DMS79 treated with DMSO at 0.1 percent for 48 hours (cell line): ENCODE measurements around the gene PPIL4.
A peak's percentile ranks its signal among the peaks of the same experiment; 100 is the strongest.
"Not testable (repeated sequence)": the region's sequence is repeated elsewhere in the genome, so short reads cannot be mapped to it uniquely, and the experiment has no call there.

Experiments
- DNase-seq: peaks from one replicate; lab custom pipeline; 2025; lab: John Stamatoyannopoulos, UW

Gene PPIL4

DNA sequence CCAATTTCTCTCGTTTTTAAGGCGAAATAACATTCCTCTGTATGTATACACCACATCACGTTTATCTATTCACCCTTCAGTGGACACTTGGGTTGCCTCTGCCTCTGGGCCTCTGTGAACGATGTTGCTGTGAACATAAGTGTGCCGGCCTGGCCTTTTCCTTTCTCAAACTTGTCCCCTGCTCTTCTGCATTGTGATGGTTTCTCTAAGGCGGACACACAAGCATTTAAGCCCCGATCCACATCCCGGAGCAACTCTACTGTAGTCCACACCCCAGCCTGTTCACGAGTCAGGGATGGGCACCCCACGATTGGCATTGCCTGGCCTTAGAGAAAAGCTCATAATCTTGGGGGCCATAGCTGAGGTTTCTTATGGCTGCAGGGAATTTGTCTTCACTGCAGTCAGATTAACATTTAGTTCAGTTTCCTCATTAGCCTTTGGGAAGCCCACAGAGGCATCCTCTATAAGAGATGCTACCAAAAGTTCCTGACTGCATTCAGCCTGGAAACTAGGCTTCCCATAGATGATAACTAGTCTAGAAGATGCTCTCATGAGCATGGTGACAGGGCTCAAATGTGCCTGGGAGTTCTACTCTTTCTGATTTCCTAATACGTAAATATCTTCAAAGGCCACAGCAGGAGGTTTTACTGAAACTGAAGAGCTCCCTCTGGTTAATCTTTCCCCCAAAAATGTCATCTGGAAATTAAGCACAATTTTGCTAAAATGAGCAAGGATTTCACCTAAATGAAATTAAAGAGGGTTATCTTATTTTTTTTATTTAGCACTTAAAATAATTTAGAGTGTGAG lies 61.8 kb downstream of the PPIL4 start:
- DNase-seq: no peak

DNA sequence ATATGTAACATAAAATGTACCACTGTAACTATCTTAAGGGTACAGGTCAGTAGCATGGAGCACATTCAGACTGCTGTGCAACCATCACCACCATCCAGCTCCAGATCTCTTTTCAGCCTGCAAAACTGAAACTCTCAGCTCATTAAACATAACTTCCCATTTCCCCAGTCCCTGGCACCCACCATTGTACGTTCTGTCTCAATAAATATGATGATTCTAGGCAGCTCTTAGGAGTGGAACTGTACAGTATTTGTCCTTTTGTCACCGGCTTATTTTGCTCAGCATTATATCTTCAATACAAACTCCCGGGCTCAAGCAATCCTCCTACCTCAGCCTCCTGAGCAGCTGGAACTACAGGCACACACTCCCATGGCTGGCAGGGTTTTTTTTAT lies 62.5 kb downstream of the PPIL4 start:
- DNase-seq: no peak

DNA sequence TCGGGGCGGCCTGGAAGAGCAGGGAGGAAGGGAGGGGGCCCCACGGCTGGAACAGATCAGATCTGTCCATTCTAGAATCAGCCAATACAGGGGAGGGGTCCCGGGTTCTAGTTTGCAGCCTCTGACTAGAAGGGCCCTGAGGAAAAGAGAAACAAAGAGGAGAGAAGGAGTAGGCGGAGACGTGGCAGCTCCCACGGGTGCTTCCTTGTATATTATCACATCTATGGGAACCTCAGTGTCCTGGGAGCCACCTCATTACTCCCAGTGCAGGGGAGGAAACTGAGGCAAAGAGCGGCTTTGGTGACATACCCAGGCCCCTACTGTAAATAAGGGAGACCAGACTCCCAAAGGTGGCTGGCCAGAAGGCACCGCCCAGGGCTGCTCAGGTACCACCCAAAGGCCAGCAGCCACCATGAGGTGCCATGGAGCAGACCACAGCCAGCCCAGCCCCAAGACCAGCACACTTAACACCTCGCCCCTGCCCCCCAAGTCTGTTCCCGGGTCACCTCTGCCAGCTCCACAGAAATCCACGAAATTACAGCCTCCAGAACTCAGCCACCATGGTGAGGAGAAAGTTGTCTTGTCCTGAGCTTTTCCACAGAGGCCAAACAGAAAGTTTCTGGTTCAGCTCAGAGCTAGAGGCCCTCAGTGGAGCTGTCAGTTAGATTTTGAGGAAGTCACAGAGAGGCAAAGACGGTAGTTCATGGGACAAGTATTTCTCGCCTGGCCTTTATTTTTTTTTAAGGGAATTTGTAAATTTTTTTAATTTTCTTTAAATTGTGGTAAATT lies 63.1 kb downstream of the PPIL4 start:
- no peak for DNase-seq

DNA sequence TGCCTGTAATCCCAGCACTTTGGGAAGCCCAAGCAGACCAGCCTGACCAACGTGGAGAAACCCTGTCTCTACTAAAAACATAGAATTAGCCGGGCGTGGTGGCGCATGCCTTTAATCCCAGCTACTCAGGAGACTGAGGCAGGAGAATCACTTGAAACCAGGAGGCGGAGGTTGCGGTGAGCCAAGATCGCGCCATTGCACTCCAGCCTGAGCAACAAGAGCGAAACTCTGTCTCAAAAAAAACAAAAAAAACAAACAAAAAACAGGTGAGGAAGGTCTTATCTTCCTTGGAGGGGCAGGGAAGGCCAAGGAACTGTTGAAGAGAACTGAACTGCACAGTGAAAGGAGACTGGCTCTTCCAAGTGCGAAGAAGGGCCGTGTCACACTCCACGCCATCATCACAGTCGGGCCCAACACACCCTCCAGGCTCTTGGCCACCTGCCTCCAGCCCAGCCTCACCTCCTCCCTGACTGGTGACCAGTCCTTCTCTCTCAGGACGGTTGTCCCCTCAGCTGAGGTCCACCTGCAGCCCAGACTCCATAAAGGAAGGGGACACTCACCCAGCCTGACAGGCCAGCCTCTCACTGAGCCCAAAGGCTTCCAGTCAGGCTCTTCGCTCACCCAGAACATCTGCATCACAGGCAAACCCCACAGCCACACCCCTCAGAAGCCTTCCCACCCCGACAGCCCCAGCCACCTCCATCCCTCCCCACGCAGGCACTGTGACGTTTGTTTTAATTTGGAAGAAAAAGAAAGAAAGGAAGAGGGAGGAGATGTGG lies 65.2 kb downstream of the PPIL4 start:
- no peak for DNase-seq

DNA sequence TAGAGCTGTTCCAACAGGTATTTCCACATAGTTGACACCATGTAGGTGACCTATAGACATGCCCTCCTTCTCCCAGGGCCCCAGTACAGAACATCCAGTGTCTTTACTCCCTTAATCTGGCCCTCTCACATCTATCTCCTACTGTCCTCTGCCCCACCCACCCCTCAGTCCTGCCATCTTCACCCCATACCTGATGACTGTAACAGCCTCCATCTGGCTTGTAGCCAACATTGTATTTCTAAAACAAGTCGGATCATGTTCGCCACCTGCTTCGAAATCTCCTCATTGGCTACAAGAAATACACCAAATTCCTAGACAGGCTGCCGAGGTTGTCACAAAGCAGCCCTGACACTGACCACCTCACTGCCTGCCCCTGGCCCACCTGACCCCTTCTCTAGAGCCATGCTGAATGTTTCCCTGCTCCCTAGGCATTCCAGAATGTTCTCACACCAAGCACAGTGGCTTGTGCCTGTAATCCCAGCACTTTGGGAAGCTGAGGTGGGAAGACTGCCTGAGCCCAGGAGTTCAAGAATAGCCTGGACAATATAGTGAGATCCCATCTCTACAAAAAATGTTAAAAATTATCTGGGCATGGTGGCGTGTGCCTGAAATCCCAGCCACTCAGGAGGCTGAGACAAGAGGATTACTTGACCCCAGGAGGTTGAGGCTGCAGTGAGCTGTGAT lies 67.1 kb downstream of the PPIL4 start:
- DNase-seq: no peak

DNA sequence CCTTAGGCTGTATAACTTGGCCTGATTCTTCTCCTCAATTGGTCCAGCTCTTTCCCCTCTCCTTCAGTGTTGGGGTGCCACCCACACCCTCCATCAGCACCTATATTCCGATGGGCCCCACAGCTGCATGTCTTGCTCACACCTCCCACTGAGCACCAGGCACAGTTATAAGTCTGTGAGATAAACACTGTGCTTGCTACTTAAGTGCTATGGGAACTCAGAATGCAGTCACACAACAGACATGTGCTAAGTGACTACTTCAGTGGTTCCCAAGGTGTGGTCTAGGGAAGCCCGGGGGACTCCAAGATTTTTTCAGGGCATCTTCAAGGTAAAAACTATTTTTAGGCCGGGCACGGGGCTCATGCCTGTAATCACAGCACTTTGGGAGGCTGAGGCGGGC lies 68.3 kb downstream of the PPIL4 start:
- no peak for DNase-seq

DNA sequence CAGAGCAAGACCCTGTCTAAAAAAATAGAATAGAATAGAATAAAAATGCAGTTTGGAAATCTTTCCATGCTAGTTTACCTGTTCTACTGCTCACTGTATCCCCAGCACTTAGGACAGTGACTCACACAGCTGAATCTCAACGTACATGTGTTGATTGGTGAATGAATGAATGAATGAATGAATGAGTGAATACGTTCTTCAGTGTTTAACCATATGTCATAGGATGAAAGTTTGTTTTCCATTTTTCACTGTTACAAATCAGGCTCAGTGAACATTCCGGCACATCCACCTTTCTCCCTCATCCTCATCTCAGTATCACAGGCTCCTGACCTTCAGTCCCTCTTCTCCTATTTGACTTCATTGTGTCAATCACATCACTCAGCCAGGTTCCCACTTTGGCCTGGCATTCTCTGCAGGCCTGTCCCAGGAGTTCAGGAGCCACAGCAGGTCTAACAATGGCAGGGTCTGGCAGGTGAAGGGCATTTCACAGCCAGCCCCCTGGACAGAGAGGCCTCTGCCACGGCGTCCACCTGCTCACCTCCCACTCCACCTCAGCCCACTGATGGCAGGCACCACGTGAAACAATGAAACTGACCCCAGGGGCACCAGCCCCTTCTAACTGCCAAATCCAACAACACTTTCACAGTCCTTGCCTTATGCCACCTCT lies 68.9 kb downstream of the PPIL4 start:
- no peak for DNase-seq

DNA sequence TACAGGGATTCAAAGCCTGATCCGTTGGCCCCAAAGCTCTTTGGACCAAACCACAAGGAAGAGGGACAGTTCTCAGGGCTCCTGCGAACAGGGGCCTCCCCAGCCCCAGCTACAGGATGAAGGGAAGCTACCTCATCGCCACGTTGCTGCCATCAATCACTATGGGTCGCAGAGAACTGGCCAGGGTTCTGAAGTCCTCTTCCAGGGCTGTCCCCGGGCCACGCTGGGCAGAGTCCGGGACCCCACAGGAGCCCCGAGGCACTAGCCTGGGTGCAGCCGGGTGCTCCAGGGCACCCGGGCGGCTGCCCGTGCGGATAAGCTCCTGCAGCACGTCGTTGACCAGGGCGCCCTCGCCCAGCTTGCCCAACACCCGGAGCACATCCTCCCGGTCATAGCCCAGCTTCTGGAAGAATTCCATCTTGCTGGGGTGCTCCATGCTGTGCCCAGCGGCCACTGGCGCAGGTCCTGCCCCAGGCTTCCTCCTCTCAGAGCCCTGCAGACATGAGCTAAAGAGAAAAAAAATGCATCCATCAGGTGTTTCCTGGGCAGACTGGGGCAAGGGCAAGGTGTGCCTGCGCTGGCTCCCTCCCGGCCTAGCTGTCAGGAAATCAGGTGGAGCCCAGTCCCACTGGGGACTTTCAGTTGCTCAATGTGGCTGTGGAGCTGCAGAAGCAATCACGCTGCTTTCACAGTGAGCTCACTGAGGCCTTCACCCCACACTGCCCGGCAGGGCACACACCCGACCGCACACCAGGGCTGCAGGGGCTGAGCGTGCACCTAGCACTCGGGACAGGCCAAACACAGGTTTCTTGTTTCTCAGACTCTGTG lies 71.5 kb downstream of the PPIL4 start:
- DNase-seq: no peak

GRCh38 chr6:149473080-149474052 lies 72.5 kb downstream of the PPIL4 start:
- peak; percentile 43 for DNase-seq

- DNase-seq: no peak
Observed at GRCh38 chr6:149472241-149472640, 73.6 kb downstream of the PPIL4 start.

- DNase-seq: no peak
Observed at GRCh38 chr6:149471801-149472200, 74.0 kb downstream of the PPIL4 start.

DNA sequence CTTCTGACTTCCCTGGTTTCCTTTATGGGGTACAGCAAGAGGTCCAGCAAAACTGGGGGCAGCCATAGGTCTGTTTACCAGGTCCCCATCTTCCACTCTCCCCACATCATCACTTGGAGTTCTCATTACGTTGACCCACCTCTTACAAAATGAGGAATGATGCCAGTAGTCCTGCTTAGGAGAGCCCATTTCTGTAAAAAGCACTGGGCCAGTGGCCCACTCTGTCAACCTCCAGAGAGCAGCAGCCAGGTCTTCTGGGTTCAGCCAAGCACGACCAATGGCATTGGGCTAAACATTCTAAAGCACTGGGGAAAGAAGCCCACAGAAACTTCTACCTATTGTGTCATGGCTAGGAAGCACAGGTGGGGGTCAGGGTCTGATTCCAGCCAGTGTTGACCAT lies 74.9 kb downstream of the PPIL4 start:
- no peak for DNase-seq

GRCh38 chr6:149468179-149468578 lies 77.7 kb downstream of the PPIL4 start:
- no peak for DNase-seq

DNA sequence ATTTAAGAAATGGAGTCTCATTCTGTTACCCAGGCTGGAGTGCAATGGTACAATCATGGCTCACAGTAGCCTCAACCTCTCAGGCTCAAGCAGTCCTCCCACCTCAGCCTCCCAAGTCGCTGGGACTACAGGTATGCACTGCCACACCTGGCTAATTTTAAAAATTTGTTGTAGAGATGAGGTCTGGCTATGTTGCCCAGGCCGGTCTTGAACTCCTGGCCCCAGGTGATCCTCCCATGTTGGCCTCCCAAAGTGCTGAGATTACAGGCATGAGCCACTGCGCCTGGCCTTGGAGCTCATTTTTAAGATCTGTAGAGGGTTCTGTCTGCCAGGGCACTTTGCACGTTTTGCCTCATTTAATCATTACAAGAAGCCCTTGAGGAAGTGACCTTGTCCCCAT lies 78.6 kb downstream of the PPIL4 start:
- no peak for DNase-seq

DNA sequence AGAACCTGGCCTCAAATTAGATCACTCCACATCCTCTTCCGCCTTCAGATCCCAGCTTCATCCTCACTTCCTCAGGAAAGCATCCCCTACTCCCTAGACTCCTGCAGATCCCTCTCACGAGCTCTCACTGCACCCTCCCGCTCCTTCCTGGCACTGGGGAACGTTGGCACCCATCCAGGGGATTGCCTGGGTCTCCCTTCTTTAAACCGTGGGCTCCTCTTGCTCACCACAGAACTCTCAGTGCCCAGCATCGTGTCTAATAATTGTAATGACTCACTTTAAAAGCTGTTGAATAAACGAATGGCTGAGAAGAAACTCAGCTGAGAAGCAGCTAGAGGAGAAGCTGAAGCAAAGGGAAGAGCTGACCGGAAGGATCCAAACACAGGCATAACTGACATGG lies 81.4 kb downstream of the PPIL4 start:
- DNase-seq: no peak

DNA sequence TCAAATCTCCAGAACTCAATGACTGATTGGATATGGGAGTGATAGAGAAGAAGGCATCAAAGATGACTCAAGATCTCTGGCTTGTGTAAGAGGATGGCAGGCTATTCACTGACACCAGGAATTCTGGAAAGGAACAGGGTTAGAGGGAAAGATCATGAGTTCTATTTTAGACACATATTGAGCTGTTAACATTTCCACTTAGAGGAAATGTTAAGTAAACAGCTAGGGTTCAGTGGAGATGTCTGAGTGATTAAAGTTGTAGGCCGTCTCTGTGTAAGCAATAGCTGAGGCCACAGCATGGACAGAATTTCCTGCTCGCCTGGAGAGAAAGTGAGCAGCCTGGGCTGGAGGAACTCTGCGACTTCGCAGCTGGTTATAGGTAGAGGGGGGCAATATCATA lies 82.1 kb downstream of the PPIL4 start:
- DNase-seq: no peak

- not testable (repeated sequence) for DNase-seq
Observed at GRCh38 chr6:149462712-149463111, 83.1 kb downstream of the PPIL4 start.

DNA sequence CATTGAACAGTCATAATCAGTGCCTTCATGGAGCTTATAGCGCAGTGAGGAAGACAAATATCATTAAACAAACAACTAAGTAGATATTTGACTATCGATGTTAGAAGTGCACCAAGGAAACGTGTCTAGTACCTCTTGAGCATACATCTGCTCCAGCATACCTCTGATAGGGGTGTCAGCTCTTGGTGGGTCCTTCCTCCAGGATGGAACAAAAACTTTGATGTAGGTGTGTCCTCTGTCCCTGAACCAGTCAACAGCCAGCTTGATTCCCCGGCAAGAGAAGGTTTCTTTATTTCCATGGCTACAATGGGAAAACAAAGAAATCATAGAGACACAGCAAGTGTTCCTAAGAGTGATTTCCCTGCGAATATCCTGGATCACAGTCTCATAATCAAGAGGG lies 84.2 kb downstream of the PPIL4 start:
- no peak for DNase-seq

- DNase-seq: not testable (repeated sequence)
Observed at GRCh38 chr6:149460249-149460648, 85.6 kb downstream of the PPIL4 start.
